ENCODE data around the gene SKAP1.

Gene SKAP1

DNA sequence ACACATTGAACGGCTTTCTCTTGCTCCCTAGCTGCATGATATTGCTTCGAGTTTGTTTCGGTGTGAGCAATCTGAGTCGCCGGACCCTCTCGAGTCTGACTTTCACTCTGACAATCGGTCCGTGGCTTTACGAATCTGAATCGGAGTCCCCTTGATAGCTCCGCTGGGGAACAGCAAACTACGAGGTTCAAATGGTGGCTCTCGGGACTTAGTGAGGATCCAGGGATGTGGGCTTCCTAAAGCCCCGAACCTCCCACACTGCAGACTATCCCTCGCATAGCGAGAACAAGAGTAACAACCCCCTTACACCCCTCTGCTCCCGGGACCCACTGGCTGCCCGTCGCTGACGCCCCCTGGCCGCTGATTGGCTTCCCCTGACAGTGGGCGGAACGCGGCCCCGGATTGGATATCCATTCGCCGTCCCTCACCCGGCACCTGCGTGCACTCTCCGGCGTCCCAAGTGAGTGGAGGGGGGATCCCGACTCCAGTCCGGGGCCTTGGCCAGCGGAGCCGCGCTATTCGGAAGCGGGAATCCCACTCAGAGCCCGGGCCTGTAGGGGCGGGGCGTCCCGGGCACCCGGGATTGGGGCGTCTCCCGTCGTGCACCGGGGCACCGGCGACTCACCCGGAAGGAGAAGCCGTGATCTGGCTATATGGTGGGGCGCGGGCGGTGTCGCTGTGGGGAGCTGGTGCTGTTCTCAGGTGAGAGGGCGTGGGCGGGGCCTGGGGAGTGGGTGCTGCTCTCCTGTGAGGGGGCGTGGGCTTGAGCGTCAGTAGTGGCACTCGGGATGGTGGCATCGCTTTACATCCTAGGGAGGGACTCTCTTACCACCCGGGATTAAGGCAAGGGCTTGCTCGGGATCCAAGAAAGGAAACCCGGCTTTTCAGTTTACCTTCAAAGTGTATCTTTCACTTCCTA lies 322.6 kb downstream of the SKAP1 start, which contains the start of gene SNX11:
SNX11 (plus strand) TSS at position 630 of the 919 bp plus-strand sequence. CDS start 4,278 bp downstream, outside the sequence.
- peak; percentile 76 for DNase-seq (ENCODE audit: low read depth)

DNA sequence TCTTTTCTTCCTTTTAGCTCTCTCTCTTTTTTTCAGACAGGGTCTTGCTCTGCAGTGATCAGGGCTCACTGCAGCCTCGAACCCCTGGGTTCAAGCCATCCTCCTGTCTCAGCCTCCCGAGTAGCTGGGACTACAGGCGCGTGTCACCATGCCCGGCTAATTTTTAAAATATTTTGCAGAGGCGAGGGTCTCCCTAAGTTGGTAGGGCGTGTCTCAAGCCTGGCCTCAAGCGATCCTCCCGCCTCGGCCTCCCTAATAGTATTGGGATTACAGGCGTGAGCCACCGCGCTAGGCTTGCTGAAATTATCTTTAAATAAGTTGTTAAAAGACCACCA lies 323.2 kb downstream of the SKAP1 start:
- no peak for DNase-seq (ENCODE audit: low read depth)

DNA sequence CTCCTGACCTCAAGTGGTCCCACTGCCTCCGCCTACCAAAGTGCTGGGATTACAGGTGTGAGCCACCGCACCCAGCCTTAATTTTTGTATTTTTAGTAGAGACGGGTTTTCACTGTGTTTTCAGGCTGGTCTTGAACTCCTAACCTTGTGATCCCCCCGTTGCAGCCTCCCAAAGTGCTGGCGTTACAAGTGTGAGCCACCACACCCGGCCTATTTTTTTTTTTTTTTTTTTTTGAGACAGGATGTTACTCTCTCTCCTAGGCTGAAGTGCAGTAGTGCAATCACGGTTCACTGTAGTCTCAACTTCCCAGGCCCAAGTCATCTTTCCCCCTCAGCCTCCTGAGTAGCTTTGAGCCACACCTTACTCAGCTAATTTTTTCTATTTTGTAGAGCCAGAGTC lies 325.6 kb downstream of the SKAP1 start:
- no peak for DNase-seq (ENCODE audit: low read depth)

DNA sequence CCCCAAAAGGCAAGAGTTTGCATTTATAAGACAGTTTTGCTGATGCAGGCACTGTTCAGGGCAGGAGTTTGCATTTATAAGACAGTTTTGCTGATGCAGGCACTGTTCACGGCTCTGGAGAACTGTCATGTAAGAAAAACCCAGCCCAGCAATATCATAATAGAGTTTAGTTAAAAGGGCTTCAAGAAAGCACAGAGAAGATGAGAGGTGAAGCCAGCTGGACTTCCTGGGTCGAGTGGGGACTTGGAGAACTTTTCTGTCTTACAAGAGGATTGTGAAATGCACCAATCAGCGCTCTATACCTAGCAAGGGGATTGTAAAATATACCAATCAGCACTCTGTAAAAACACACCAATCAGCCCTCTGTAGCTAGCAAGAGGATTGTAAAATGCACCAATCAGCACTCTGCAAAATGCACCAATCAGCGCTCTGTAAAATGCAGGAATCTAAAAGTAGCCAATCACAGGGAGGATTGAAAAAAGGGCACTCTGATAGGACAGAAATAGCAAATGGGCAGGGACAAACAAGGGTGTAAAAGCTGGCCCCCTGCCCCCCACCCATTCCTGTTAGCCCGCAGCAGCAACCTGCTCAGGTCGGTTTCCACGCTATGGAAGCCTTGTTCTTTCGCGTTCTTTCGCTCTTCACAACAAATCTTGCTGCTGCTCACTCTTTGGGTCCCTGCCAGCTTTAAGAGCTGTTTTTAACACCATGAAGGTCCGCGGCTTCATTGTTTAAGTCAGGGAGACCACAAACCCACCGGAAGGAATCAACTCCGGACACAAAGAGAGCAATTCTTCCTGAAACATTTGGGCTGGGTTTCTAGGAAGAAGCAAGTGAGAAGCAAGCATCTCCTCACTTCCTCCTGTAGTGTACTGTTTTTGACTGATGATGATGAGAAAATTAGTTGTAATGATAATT lies 327.0 kb downstream of the SKAP1 start:
- DNase-seq (ENCODE audit: low read depth), result no peak

DNA sequence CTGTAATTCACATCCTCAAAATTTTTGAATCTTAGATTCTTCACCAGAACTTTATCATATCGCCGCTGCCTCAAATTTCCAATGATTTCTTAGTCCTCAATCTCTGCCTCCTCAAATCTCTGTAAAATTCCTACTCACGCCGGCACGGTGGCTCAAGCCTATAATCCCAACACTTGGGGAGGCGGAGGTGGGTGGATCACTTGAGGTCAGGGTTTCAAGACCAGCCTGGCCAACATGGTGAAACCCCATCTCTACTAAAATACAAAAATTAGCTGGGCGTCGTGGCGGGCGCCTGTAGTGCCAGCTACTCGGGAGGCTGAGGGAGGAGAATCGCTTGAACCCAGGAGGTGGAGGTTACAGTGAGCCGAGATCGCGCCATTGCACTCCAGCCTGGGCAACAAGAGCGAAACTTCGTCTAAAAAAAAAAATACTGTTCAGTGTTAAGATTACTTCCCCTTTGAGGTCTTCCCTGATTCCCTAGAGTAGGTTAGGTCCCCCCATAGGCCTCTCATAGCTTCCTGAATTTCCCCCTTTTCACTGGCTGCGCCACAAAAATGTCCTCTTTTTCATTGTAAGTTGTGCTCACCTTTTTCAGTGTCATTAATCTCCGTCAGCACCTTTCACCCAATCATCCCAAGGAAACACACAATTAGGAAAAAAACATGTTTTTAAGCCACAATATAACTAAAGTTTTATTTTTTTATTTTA lies 327.8 kb downstream of the SKAP1 start:
- DNase-seq (ENCODE audit: low read depth), result no peak

DNA sequence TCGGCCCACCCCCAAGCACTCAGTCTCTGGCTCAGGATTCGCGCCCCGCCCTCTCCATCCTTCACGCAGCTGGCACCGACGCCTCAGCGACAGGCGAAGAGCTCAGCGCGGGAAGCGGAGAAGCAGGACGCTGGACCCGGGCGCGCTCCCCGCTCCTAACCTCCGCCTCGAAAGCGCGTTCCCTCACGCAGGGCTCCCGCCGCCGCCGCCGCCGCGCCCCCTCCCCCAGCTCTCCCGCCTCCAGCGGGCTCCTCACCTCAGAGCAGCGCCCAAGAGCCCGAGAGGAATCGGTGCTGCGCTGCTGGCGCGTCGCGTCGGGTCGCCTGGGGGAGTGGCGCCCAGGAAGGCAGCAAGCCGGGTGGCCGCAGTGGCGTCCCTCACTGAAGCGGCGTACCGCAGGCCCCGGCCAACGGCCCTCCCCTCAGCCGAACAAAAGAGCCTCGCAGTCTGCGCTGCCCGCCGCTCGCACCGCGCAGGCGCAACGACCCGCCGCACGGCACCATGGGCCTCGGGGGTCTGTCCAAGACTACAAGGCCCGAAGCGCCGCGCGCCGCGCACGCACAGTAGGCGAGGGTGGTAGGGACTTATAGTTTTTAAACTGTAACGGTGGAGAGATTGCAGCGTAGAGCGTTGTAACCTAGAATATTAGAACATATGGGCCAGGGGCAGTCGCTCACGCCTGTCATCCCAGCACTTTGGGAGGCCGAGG lies 328.8 kb downstream of the SKAP1 start, which contains the start of gene CBX1:
CBX1 (minus strand) TSS at position 467 of the 709 bp plus-strand sequence. CDS start 24,474 bp downstream, outside the sequence.
- DNase-seq (ENCODE audit: low read depth), result peak; percentile 88

DNA sequence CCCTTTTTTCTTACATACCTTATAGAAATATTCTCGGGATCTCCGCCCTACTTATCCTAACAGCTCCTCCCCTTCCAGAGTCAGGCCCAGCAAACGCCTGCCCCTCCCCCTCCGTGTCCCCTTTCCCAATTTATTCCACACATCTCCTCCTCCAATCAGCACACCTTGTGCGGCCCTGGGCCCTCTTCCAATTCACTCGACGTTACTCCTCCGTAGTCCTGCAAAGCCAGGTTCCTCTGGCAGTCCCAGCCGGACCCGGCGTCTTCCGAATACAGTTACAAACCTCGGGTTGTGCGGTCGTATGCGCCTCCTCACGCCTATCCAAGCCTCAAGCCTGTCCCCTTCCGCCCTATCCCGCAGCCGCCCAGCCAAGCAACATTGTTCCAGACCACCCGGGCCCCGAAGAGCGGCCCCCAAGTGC lies 329.4 kb downstream of the SKAP1 start:
- no peak for DNase-seq (ENCODE audit: low read depth)

DNA sequence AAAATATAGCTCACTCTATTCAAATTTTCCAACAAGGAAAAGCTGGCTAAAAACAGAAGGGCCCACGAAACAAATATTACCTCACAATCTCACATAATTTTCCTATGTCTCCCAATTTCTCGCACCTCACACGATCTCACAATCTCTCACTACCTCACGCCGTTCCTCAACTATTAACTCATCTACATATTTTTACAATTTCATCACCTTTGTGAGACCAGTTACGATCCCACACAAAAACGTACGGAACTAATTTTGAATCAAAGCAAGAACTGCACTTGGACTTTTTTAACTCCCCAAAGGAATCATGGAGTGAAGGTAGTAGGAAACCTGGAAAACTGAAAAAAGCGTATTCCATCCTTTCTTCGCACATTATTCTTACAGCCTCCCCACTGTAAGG lies 329.9 kb downstream of the SKAP1 start:
- DNase-seq (ENCODE audit: low read depth), result no peak

DNA sequence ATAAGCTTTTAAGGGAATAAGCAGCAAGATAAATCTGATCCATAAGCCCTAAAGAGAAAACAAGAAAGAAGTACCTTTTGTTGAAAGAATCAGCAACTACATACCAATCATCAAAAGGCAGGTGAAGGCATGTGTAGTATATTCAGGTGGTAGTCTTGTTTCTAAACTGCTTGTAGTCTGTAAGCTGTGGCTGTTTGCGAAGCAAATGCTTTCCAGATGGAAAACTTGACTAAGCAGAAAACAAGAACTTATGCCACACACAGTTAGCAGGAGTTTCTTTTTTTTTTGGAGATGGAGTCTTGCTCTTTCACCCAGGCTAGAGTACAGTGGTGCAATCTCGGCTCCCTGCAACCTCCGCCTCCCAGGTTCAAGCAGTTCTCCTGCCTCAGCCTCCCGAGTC lies 334.4 kb downstream of the SKAP1 start:
- no peak for DNase-seq (ENCODE audit: low read depth)

DNA sequence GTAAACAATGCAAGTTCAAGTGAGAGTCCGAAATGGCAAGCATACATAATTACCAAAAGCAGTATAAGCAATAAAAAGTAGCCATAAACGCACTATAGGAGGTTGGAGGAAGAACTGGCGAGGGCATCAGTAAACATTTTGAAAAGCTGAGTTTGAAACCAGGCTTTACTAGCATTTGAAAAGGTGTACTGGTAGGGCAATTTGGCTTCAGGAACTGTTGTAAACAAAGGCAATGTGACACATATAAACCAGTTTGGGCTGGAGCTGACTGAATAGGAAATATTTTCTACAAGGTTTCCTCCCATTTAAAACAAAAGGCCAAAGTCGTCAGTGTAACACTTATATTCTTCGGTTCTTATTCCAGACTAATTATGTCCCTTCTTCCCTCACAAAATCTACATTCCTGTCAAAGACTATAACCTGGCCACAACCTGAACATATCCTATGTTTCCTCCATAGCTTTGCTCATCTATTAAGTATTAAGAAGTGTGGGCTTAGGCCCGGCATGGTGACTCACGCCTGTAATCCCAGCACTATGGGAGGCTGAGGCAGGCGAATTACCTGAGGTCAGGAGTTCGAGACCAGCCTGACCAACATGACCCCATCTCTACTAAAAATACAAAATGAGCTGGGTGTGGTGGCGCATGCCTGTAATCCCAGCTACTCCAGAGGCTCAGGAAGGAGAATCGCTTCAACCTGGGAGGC lies 336.5 kb downstream of the SKAP1 start:
- no peak for DNase-seq (ENCODE audit: low read depth)

DNA sequence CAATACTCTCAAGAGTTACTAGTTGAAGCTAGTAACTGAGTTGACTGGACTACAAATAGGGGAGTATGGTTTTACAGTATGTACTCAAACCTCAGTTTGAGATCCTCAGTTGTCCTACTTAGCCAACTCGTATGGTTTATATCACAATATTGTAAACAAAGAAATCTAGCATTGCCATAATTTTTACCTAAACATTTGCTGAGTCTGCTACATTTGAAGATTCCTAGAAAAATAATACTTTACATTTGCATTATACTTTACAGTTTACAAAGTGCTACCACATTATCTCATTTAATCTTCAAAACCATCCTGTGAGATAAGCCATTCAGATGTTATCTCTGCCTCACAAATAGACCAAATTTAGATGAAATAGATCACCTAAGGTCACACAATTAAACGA lies 345.1 kb downstream of the SKAP1 start:
- no peak for DNase-seq (ENCODE audit: low read depth)
